ENCODE measurements around the gene SUSD6. TPM values are rescaled to one million over a fixed set of nuclear protein-coding genes. Genes with fewer than 3 reads are reported as not detected.

SUSD6 gene
- polyA plus RNA-seq, 1 experiment, result 14.4 TPM

DNA sequence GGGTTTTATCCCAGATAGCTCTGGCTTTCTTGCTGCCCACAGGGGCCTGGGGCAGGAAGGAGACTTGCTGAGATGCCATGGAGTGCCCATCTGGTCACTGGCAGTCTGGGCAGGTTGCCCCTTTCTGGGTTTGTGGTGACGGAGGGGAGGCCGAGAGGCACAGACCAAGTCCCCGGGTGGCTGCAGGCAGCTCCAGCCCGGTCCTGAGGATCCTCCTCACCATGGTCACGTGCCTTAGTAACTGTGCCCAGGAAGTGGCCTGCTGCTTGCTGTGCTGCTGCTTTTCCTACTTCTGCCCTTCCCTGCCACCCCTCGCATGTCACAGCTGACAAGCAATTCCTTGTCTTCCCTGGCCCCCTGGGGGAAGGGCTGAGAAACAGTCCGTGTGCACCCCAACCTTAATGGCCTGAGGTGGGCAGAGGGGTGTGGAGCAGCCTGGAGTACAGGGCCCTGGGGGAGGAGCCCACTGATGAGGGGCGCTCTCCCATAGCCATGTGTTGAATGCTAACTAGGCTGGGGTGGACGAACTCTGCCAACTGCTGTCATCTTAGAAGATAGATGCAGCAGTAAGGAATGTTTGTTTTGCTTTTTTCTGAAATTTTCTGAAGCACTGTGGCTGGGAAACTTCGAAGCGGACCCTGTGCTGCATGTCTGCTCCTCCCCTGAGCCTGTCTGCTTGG is 100.6 kb downstream of the SUSD6 start:
- Histone ChIP-seq H3K9me3 (ENCODE audit: control insufficient read depth, insufficient read depth, low read length) (no peaks in the 10 kb centered on the region), H3K4me3 (ENCODE audit: low read depth, low read length) (no peak overlapping the region), H3K27me3 (ENCODE audit: control insufficient read depth, insufficient read depth, low read length) (no peaks in the 10 kb centered on the region), H3K27ac (ENCODE audit: low read depth, low read length) (no peak overlapping the region)
- TF ChIP-seq, protein P1, sequence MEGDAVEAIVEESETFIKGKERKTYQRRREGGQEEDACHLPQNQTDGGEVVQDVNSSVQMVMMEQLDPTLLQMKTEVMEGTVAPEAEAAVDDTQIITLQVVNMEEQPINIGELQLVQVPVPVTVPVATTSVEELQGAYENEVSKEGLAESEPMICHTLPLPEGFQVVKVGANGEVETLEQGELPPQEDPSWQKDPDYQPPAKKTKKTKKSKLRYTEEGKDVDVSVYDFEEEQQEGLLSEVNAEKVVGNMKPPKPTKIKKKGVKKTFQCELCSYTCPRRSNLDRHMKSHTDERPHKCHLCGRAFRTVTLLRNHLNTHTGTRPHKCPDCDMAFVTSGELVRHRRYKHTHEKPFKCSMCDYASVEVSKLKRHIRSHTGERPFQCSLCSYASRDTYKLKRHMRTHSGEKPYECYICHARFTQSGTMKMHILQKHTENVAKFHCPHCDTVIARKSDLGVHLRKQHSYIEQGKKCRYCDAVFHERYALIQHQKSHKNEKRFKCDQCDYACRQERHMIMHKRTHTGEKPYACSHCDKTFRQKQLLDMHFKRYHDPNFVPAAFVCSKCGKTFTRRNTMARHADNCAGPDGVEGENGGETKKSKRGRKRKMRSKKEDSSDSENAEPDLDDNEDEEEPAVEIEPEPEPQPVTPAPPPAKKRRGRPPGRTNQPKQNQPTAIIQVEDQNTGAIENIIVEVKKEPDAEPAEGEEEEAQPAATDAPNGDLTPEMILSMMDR (IDR thresholded peaks at IDR 0.05; ENCODE audit: low read depth, low read length), result no peak
- DNase-seq (ENCODE audit: low read depth, low spot score), result no peak
- CTCF ChIA-PET, result interaction anchor here (3.0 kb wide), 1 partner anchor 127 kb away, joined by 18 read pairs; no protein-coding TSS in a partner anchor
- POLR2A ChIA-PET, result no interaction called here

DNA sequence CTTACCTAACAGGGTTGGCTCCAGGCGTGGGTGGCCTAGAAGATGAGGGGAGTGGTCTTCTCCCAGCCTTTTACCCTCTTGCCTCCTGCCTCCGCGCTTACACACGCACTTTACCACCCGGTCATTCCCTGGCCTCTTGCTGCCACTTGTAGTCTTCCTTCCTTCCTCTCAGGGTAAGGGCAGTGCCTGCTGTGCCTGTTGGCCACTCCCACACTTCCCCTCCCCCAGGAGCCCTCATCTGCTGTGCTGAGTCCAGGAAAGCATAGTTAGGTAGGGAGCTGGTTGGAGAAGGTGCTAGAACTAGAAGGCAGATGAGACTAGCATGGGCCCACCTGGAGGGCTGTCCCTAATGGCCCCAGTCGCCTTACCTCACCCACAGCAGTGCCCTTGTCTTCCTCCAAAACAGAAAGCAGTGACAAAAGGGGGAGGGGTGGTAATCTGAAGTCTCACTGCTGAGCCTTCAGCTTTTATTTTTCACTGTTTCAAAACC is 101.2 kb downstream of the SUSD6 start:
- H3K27me3 ChIP-seq (ENCODE audit: control insufficient read depth, insufficient read depth, low read length), result no peaks in the 10 kb centered on the region
- no peak overlapping the region for H3K27ac ChIP-seq (ENCODE audit: low read depth, low read length)
- no peak overlapping the region for H3K4me3 ChIP-seq (ENCODE audit: low read depth, low read length)
- POLR2A ChIA-PET, result no interaction called here
- DNase-seq (ENCODE audit: low read depth, low spot score), result no peak
- TF ChIP-seq, protein P1 (IDR thresholded peaks at IDR 0.05; ENCODE audit: low read depth, low read length), result no peak
- H3K9me3 ChIP-seq (ENCODE audit: control insufficient read depth, insufficient read depth, low read length), result no peaks in the 10 kb centered on the region
- CTCF ChIA-PET, result no interaction called here

DNA sequence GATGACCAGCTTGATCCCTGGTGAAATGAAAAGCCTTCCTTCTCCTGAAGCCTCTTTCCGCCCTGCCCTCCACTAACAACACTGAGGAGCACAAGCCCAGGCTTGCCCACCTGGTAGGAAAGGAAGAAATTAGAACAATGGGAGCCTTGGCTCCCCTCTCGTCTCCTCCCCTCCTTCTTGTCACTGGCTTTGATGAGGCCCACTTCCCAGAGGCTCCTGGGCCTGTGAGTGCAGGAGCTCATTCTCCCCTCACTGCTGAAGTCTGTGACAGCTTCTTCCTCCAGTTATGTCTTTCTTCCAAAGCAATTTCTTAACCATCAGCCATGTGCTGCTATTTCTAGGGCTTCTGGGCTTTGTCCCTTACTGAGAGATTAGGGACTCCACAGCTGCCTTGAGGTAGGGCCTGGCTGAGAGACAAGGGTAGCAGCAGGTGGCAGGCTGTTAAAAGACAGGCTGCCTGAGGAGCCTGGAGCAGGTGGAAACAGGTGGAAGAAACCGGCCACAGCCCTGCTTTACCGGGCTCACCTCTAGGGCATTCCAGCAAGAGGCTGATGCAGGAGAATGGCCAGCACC is 101.9 kb downstream of the SUSD6 start:
- TF ChIP-seq, protein P1 (IDR thresholded peaks at IDR 0.05; ENCODE audit: low read depth, low read length), result no peak
- no peaks in the 10 kb centered on the region for H3K9me3 ChIP-seq (ENCODE audit: control insufficient read depth, insufficient read depth, low read length)
- POLR2A ChIA-PET, result interaction anchor here (0.6 kb wide), 1 partner anchor 102 kb away, joined by 3 read pairs; the partner anchor contains the start of gene SUSD6
- no peak overlapping the region for H3K4me3 ChIP-seq (ENCODE audit: low read depth, low read length)
- CTCF ChIA-PET, result interaction anchor here (0.5 to 1.1 kb wide), 5 partner anchors 14 to 328 kb away, joined by 3 to 7 read pairs (median 4); no protein-coding TSS in a partner anchor
- no peaks in the 10 kb centered on the region for H3K27me3 ChIP-seq (ENCODE audit: control insufficient read depth, insufficient read depth, low read length)
- DNase-seq (ENCODE audit: low read depth, low spot score), result no peak
- no peak overlapping the region for H3K27ac ChIP-seq (ENCODE audit: low read depth, low read length)

DNA sequence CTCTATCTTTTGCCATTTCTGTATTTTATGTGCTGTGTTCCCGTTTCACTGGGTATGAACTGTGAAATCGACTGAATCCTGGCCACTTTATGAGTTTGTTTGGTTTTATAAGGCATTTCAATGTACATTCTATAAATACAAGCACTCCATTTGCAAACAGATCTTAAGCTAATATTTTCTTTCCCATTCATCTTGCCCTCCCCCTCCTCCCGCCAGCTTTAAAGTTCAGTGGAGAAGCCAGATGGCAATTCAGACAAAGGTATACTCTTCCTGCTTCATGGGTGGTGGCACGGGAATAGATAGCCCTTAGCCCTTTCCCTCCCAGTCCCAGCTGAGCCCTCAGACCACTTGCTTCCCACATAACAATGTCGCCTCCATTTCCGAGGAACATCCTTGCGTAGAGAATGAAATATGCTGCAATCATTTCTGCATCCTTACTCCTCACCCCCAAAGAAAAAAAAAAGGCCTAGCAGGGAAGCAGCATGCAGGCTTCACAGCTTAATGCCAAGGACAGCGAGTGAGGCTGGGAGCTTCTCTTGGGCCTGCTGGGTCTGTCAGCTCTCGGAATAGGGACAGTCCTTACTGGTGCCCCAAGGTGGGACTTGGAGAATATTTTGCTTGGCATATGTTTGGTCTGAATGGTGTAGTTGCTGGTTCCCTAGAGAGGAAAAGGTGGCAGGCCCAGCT is 102.7 kb downstream of the SUSD6 start:
- Histone ChIP-seq H3K9me3 (ENCODE audit: control insufficient read depth, insufficient read depth, low read length) (no peaks in the 10 kb centered on the region), H3K27ac (ENCODE audit: low read depth, low read length) (no peak overlapping the region), H3K27me3 (ENCODE audit: control insufficient read depth, insufficient read depth, low read length) (no peaks in the 10 kb centered on the region), H3K4me3 (ENCODE audit: low read depth, low read length) (no peak overlapping the region)
- DNase-seq (ENCODE audit: low read depth, low spot score), result no peak
- POLR2A ChIA-PET, result interaction anchor here (0.6 kb wide), 1 partner anchor 103 kb away, joined by 3 read pairs; the partner anchor contains the start of gene SUSD6
- TF ChIP-seq, protein P1 (IDR thresholded peaks at IDR 0.05; ENCODE audit: low read depth, low read length), result no peak
- CTCF ChIA-PET, result interaction anchor here (0.5 to 1.1 kb wide), 4 partner anchors 13 to 174 kb away, joined by 3 to 7 read pairs (median 6); no protein-coding TSS in a partner anchor

All from AG04450 (cell line).